HCT116 (cell line): Measurements from ENCODE around the gene RPTOR. TPM values are rescaled to one million over a fixed set of nuclear protein-coding genes. Genes with fewer than 3 reads are reported as not detected.

Experiments
- ATAC-seq: fragments of 200-7000 bp; cut with Tn5 transposase; 2 replicates; pipeline ENCODE4 v1.9.1; 2020; ENCODE audit warnings: mild to moderate bottlenecking, moderate library complexity
- BruUV-seq: library from RNA; stranded (reverse); fragments of 400-500 nt; replicated peaks from 2 replicates; lab custom pipeline; 2021; lab: Mats Ljungman, UMichigan
- CTCF ChIA-PET: fragments of 300-600 bp; sonication (Branson Sonifier 250); formaldehyde crosslinking; loops from one replicate; lab custom pipeline; 2021; ENCODE audit warnings: antibody characterized with exemption; lab: Charles Lee
- POLR2A ChIA-PET: fragments of 300-600, 350-600 bp; sonication (Branson Sonifier 250); formaldehyde crosslinking; loops from one replicate; lab custom pipeline; 2021; ENCODE audit warnings: antibody characterized with exemption; lab: Charles Lee
- RAD21 ChIA-PET, 2 experiments: fragments of 300-600 bp; sonication (Branson Sonifier 250); formaldehyde crosslinking; loops; one replicate each; lab custom pipeline; 2023; ENCODE audit warnings: low total read pairs in 2 of 2; ENCODE audit not compliant: uncharacterized antibody in 2 of 2, unreplicated experiment in 2 of 2, low non-redundant PET in 1 of 2; lab: Charles Lee
- DNase-seq: peaks from one replicate; pipeline ENCODE4 v3.0.0-alpha.2; 2010; ENCODE audit warnings: low read depth, low spot score
- H2AFZ ChIP-seq: fragments of 200-600 bp; shearing (Covaris generic), sonication (generic); 2 replicates; pipeline ENCODE4 v1.6.1; 2017; ENCODE audit warnings: low read depth, mixed run types, mixed read lengths, antibody characterized with exemption, low read length; ENCODE audit not compliant: poor library complexity, severe bottlenecking
- H3K27ac ChIP-seq: 2 replicates; pipeline ENCODE4 v1.5.1; 2012; ENCODE audit warnings: low read depth, low read length
- H3K27me3 ChIP-seq: fragments of 200-600 bp; sonication (generic); 2 replicates; pipeline ENCODE4 v1.6.1; 2016; ENCODE audit warnings: mixed run types, low read length, mixed read lengths; ENCODE audit not compliant: insufficient read depth
- H3K36me3 ChIP-seq, 2 experiments: fragments of 200-500 bp in 1 of 2; fragments of 200-600 bp in 1 of 2; sonication (Bioruptor generic) in 1 of 2; sonication (generic) in 1 of 2; 2 replicates each; pipeline versions ENCODE4 v1.5.1 to v1.6.1; 2014 to 2016; ENCODE audit warnings: low read length in 2 of 2, inconsistent platforms in 1 of 2, mixed read lengths in 1 of 2, mixed run types in 1 of 2; ENCODE audit not compliant: insufficient read depth in 2 of 2, control insufficient read depth in 1 of 2
- H3K4me1 ChIP-seq, 2 experiments: fragments of 200-600 bp in 1 of 2; sonication (generic) in 1 of 2; 2 replicates each; pipeline versions ENCODE4 v1.5.1 to v1.6.1; 2012 to 2017; ENCODE audit warnings: low read length in 2 of 2, inconsistent platforms in 1 of 2, mild to moderate bottlenecking in 1 of 2, mixed read lengths in 1 of 2, mixed run types in 1 of 2, moderate library complexity in 1 of 2; ENCODE audit not compliant: insufficient read depth in 2 of 2, control insufficient read depth in 1 of 2
- H3K4me2 ChIP-seq: fragments of 200-600 bp; sonication (generic); 2 replicates; pipeline ENCODE4 v1.6.1; 2017; ENCODE audit warnings: mixed run types, low read length, mixed read lengths
- H3K4me3 ChIP-seq, 2 experiments: fragments of 200-600 bp in 1 of 2; sonication (generic) in 1 of 2; replicated peaks in 1 of 2; 2 replicates each; pipeline ENCODE4 v1.5.1; 2011 to 2016; ENCODE audit warnings: low read length in 2 of 2, control low read depth in 1 of 2, low read depth in 1 of 2, mild to moderate bottlenecking in 1 of 2, mixed read lengths in 1 of 2, mixed run types in 1 of 2
- H3K79me2 ChIP-seq: fragments of 200-600 bp; sonication (generic); 2 replicates; pipeline ENCODE4 v1.6.1; 2017; ENCODE audit warnings: mild to moderate bottlenecking, mixed run types, low read length, moderate library complexity, mixed read lengths; ENCODE audit not compliant: insufficient read depth
- H3K9ac ChIP-seq: fragments of 200-600 bp; sonication (generic); 2 replicates; pipeline ENCODE4 v1.6.1; 2016; ENCODE audit warnings: low read length, mixed read lengths
- H3K9me2 ChIP-seq: fragments of 200-600 bp; sonication (generic), shearing (Covaris generic); 2 replicates; pipeline ENCODE4 v1.6.1; 2017; ENCODE audit warnings: mixed run types, mild to moderate bottlenecking, moderate library complexity; ENCODE audit not compliant: insufficient read depth
- H3K9me3 ChIP-seq, 2 experiments: fragments of 200-500 bp in 1 of 2; fragments of 200-600 bp in 1 of 2; sonication (Bioruptor generic) in 1 of 2; sonication (generic) in 1 of 2; 2 replicates each; pipeline ENCODE4 v1.6.1; 2014 to 2017; ENCODE audit warnings: low read length in 2 of 2, mixed read lengths in 2 of 2, inconsistent platforms in 1 of 2, low read depth in 1 of 2, mild to moderate bottlenecking in 1 of 2, mixed run types in 1 of 2, moderate library complexity in 1 of 2; ENCODE audit not compliant: control insufficient read depth in 1 of 2, insufficient read depth in 1 of 2
- H4K20me1 ChIP-seq: fragments of 200-600 bp; sonication (generic), shearing (Covaris generic); 2 replicates; pipeline ENCODE4 v1.6.1; 2017; ENCODE audit warnings: mixed run types, mild to moderate bottlenecking, moderate library complexity; ENCODE audit not compliant: insufficient read depth
- ATF3 ChIP-seq: IDR thresholded peaks from 2 replicates; pipeline ENCODE4 v1.6.1; 2012
- CBX3 ChIP-seq: IDR thresholded peaks from 2 replicates; pipeline ENCODE4 v1.6.1; 2012; ENCODE audit warnings: low read depth
- CEBPB ChIP-seq: IDR thresholded peaks from 2 replicates; pipeline ENCODE4 v1.6.1; 2012; ENCODE audit warnings: low read depth
- CTCF ChIP-seq, 3 experiments: fragments of 200-600 bp in 1 of 3; sonication (generic) in 1 of 3; IDR thresholded peaks in 2 of 3; conservative IDR thresholded peaks in 1 of 3; 2 replicates each; pipeline ENCODE4 v1.5.1; 2012 to 2017; ENCODE audit warnings: low read depth in 2 of 3, low read length in 2 of 3, antibody characterized with exemption in 1 of 3, borderline replicate concordance in 1 of 3, control low read depth in 1 of 3, mild to moderate bottlenecking in 1 of 3, mixed read lengths in 1 of 3, mixed run types in 1 of 3, moderate library complexity in 1 of 3; ENCODE audit not compliant: insufficient read depth in 1 of 3
- EGR1 ChIP-seq: IDR thresholded peaks from 2 replicates; pipeline ENCODE4 v1.6.1; 2012; ENCODE audit warnings: low read depth
- EZH2 ChIP-seq: fragments of 200-600 bp; sonication (generic); IDR thresholded peaks from 2 replicates; pipeline ENCODE4 v1.6.1; 2017; ENCODE audit warnings: antibody characterized with exemption, mixed run types
- JUND ChIP-seq: IDR thresholded peaks from 2 replicates; pipeline ENCODE4 v1.6.1; 2012
- MAX ChIP-seq: IDR thresholded peaks from 2 replicates; pipeline ENCODE4 v1.6.1; 2012
- POLR2A ChIP-seq: IDR thresholded peaks from 2 replicates; pipeline ENCODE4 v1.7.0; 2011; ENCODE audit warnings: borderline replicate concordance; ENCODE audit not compliant: insufficient read depth, insufficient read length; ENCODE audit errors: extremely low read depth
- POLR2AphosphoS5 ChIP-seq: IDR thresholded peaks from 2 replicates; pipeline ENCODE4 v1.6.1; 2011; ENCODE audit warnings: mild to moderate bottlenecking, low read depth, low read length, moderate library complexity
- RAD21 ChIP-seq: IDR thresholded peaks from 2 replicates; pipeline ENCODE4 v1.6.1; 2012; ENCODE audit warnings: low read depth, mild to moderate bottlenecking
- SP1 ChIP-seq: IDR thresholded peaks from 2 replicates; pipeline ENCODE4 v1.6.1; 2012; ENCODE audit warnings: low read depth
- SRF ChIP-seq: IDR thresholded peaks from 2 replicates; pipeline ENCODE4 v1.6.1; 2012; ENCODE audit warnings: low read depth
- TCF7L2 ChIP-seq: IDR thresholded peaks from 2 replicates; pipeline ENCODE4 v1.7.0; 2011; ENCODE audit warnings: borderline replicate concordance, inconsistent platforms; ENCODE audit not compliant: insufficient read depth, insufficient read length; ENCODE audit errors: extremely low read depth
- YY1 ChIP-seq: IDR thresholded peaks from 2 replicates; pipeline ENCODE4 v1.6.1; 2011; ENCODE audit warnings: low read length, low read depth, moderate library complexity, mild to moderate bottlenecking; ENCODE audit not compliant: insufficient replicate concordance; ENCODE audit errors: extremely low read depth
- ZFX ChIP-seq: fragments of 450-650 bp; IDR thresholded peaks from 2 replicates; pipeline ENCODE4 v1.6.1; 2017
- ZNF274 ChIP-seq: fragments of 200-500 bp; sonication (Bioruptor generic); IDR thresholded peaks from 2 replicates; pipeline ENCODE4 v1.6.1; 2014; ENCODE audit warnings: mild to moderate bottlenecking, low read depth, low read length, inconsistent platforms
- intact Hi-C: fragments of 100-400 bp; cut with micrococcal nuclease; formaldehyde crosslinking; loops from 2 replicates; pipeline ENCODE4 v1.10.0; 2022
- total RNA-seq: library from RNA; stranded (reverse); gene quantifications from one replicate; pipeline ENCODE4 v1.2.1, GENCODE V29; 2021; ENCODE audit not compliant: unreplicated experiment
- TF ChIP-seq, protein P1 (sequence below): IDR thresholded peaks from 2 replicates; pipeline ENCODE4 v1.6.1; 2012; ENCODE audit warnings: low read depth
- TF ChIP-seq, protein P2 (sequence below): IDR thresholded peaks from 2 replicates; pipeline ENCODE4 v1.6.1; 2011; ENCODE audit warnings: mild to moderate bottlenecking, low read length, moderate library complexity; ENCODE audit not compliant: insufficient replicate concordance; ENCODE audit errors: extremely low read depth

The RPTOR gene
- total RNA-seq, 1 experiment from 2014 or later: 69.5 TPM

GRCh38 chr17:80629298-80630028 lies 84.8 kb downstream of the RPTOR start:
- Histone ChIP-seq H3K9ac (no peak overlapping the region), H2AFZ (no peak overlapping the region), H3K36me3 (peaks cover 0 to 3% of the 10 kb centered on the region in 2 experiments; a peak in 1 of 4 replicates), H3K27ac (no peak overlapping the region), H4K20me1 (peaks cover 13% of the 10 kb centered on the region; the same call in 1 of the 2 replicates), H3K9me2 (no peaks in the 10 kb centered on the region), H3K27me3 (no peaks in the 10 kb centered on the region), H3K4me1 (peaks cover 12 to 14% of the 10 kb centered on the region in 2 experiments), H3K4me3 (no peak overlapping the region), H3K79me2 (peaks cover 91% of the 10 kb centered on the region), H3K4me2 (no peak overlapping the region), H3K9me3 (no peaks in the 10 kb centered on the region)
- ATAC-seq: no peak
- no peak for TF ChIP-seq TCF7L2
- no peak for TF ChIP-seq EGR1
- no peak for TF ChIP-seq SRF
- no peak for TF ChIP-seq RAD21
- TF ChIP-seq POLR2A: no peak
- TF ChIP-seq ZFX: no peak
- TF ChIP-seq MAX: no peak
- TF ChIP-seq EZH2: no peak
- TF ChIP-seq, protein P1, sequence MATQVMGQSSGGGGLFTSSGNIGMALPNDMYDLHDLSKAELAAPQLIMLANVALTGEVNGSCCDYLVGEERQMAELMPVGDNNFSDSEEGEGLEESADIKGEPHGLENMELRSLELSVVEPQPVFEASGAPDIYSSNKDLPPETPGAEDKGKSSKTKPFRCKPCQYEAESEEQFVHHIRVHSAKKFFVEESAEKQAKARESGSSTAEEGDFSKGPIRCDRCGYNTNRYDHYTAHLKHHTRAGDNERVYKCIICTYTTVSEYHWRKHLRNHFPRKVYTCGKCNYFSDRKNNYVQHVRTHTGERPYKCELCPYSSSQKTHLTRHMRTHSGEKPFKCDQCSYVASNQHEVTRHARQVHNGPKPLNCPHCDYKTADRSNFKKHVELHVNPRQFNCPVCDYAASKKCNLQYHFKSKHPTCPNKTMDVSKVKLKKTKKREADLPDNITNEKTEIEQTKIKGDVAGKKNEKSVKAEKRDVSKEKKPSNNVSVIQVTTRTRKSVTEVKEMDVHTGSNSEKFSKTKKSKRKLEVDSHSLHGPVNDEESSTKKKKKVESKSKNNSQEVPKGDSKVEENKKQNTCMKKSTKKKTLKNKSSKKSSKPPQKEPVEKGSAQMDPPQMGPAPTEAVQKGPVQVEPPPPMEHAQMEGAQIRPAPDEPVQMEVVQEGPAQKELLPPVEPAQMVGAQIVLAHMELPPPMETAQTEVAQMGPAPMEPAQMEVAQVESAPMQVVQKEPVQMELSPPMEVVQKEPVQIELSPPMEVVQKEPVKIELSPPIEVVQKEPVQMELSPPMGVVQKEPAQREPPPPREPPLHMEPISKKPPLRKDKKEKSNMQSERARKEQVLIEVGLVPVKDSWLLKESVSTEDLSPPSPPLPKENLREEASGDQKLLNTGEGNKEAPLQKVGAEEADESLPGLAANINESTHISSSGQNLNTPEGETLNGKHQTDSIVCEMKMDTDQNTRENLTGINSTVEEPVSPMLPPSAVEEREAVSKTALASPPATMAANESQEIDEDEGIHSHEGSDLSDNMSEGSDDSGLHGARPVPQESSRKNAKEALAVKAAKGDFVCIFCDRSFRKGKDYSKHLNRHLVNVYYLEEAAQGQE: no peak
- no peak for TF ChIP-seq ATF3
- TF ChIP-seq ZNF274: no peak
- TF ChIP-seq CBX3: no peak
- TF ChIP-seq YY1: no peak
- no peak for TF ChIP-seq CTCF (IDR thresholded peaks at IDR 0.05 in 2 of 3, conservative IDR thresholded peaks at IDR 0.05 in 1 of 3; ENCODE audit: borderline replicate concordance in 1 of 3, insufficient read depth in 1 of 3, low read depth in 2 of 3, low read length in 2 of 3)
- TF ChIP-seq SP1: no peak
- TF ChIP-seq POLR2AphosphoS5: no peak
- TF ChIP-seq, protein P2, sequence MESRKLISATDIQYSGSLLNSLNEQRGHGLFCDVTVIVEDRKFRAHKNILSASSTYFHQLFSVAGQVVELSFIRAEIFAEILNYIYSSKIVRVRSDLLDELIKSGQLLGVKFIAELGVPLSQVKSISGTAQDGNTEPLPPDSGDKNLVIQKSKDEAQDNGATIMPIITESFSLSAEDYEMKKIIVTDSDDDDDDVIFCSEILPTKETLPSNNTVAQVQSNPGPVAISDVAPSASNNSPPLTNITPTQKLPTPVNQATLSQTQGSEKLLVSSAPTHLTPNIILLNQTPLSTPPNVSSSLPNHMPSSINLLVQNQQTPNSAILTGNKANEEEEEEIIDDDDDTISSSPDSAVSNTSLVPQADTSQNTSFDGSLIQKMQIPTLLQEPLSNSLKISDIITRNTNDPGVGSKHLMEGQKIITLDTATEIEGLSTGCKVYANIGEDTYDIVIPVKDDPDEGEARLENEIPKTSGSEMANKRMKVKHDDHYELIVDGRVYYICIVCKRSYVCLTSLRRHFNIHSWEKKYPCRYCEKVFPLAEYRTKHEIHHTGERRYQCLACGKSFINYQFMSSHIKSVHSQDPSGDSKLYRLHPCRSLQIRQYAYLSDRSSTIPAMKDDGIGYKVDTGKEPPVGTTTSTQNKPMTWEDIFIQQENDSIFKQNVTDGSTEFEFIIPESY: no peak
- no peak for TF ChIP-seq CEBPB
- TF ChIP-seq JUND: no peak
- BruUV-seq: no TSS peak
- CTCF ChIA-PET: interaction anchor here (2.7 kb wide), 1 partner anchor 20 kb away, joined by 14 read pairs; no protein-coding TSS in a partner anchor
- no peak for DNase-seq
- POLR2A ChIA-PET: interaction anchor here (1.2 kb wide), 1 partner anchor 10 kb away, joined by 3 read pairs; no protein-coding TSS in a partner anchor
- RAD21 ChIA-PET: no interaction called here
- intact Hi-C loops: no loop called here
